Measurements from ENCODE around the gene TGFBR2. TPM values are rescaled to one million over a fixed set of nuclear protein-coding genes. Genes with fewer than 3 reads are reported as not detected.

Gene TGFBR2
- polyA plus RNA-seq, 3 donors, result 46.6 to 60.3 (median 57.0) TPM

- intact Hi-C loops (cut with micrococcal nuclease), result no loop called here
- Mint-ChIP-seq H3K9me3 (peaks cover 0 to 4% (median 0%) of the 10 kb centered on the region in 7 donors), H3K4me1 (peaks cover 20% of the 10 kb centered on the region), H3K27me3 (ENCODE audit: low read depth in 3 of 3) (no peaks in the 10 kb centered on the region), H3K4me3 (no peak overlapping the region), H3K36me3 (no peaks in the 10 kb centered on the region), H3K27ac (peak overlapping the region in 1 of 7 donors; percentile 35)
- Histone ChIP-seq H4K20me1 (ENCODE audit: insufficient read depth, low read length) (no peaks in the 10 kb centered on the region), H3K9me3 (replicated peaks in 1 of 2; ENCODE audit: control insufficient read depth in 1 of 2, insufficient read depth in 1 of 2, low read length in 2 of 2) (no peaks in the 10 kb centered on the region), H3K4me1 (ENCODE audit: control insufficient read depth in 1 of 2, insufficient read depth in 2 of 2, low read length in 2 of 2) (peaks cover 7 to 19% of the 10 kb centered on the region in 2 donors), H3K27me3 (ENCODE audit: control insufficient read depth in 2 of 2, insufficient read depth in 2 of 2, low read length in 2 of 2) (no peaks in the 10 kb centered on the region), H3K9ac (ENCODE audit: insufficient read depth, low read length, poor library complexity, severe bottlenecking) (no peak overlapping the region), H3K36me3 (replicated peaks in 1 of 2; ENCODE audit: control insufficient read depth in 1 of 2, insufficient read depth in 2 of 2, low read length in 2 of 2) (no peaks in the 10 kb centered on the region), H3K4me3 (replicated peaks in 1 of 3; ENCODE audit: low read depth in 2 of 3, low read length in 3 of 3) (no peak overlapping the region), H3K4me2 (replicated peaks; ENCODE audit: extremely low read depth, low read length, poor library complexity, severe bottlenecking) (peak overlapping the region; percentile 14), H3K79me2 (ENCODE audit: insufficient read depth, low read length) (no peaks in the 10 kb centered on the region), H3K27ac (ENCODE audit: low read depth in 1 of 2, low read length in 2 of 2) (no peak overlapping the region), H2AFZ (ENCODE audit: insufficient read depth, low read depth, low read length, poor library complexity, severe bottlenecking) (no peak overlapping the region)
- TF ChIP-seq CTCF (IDR thresholded peaks at IDR 0.05), result no peak
- WGBS (ENCODE audit: insufficient coverage), result no CpG with 5 or more reads among the region's 1 CpG
- DNase-seq, result peak in 2 of 3 donors; percentile 34 to 52
Observed at GRCh38 chr3:30597131-30597768, 9.2 kb upstream of the TGFBR2 start.

GRCh38 chr3:30597769-30598134 is 8.6 kb upstream of the TGFBR2 start:
- Histone ChIP-seq H3K27ac (ENCODE audit: low read depth in 1 of 2, low read length in 2 of 2) (no peak overlapping the region), H3K9ac (ENCODE audit: insufficient read depth, low read length, poor library complexity, severe bottlenecking) (no peak overlapping the region), H3K4me3 (replicated peaks in 1 of 3; ENCODE audit: low read depth in 2 of 3, low read length in 3 of 3) (no peak overlapping the region), H3K4me2 (replicated peaks; ENCODE audit: extremely low read depth, low read length, poor library complexity, severe bottlenecking) (no peak overlapping the region), H2AFZ (ENCODE audit: insufficient read depth, low read depth, low read length, poor library complexity, severe bottlenecking) (no peak overlapping the region), H3K36me3 (replicated peaks in 1 of 2; ENCODE audit: control insufficient read depth in 1 of 2, insufficient read depth in 2 of 2, low read length in 2 of 2) (no peaks in the 10 kb centered on the region), H3K9me3 (replicated peaks in 1 of 2; ENCODE audit: control insufficient read depth in 1 of 2, insufficient read depth in 1 of 2, low read length in 2 of 2) (no peaks in the 10 kb centered on the region), H3K27me3 (ENCODE audit: control insufficient read depth in 2 of 2, insufficient read depth in 2 of 2, low read length in 2 of 2) (no peaks in the 10 kb centered on the region), H4K20me1 (ENCODE audit: insufficient read depth, low read length) (no peaks in the 10 kb centered on the region), H3K4me1 (ENCODE audit: control insufficient read depth in 1 of 2, insufficient read depth in 2 of 2, low read length in 2 of 2) (peaks cover 10 to 23% of the 10 kb centered on the region in 2 donors), H3K79me2 (ENCODE audit: insufficient read depth, low read length) (no peaks in the 10 kb centered on the region)
- H3K4me1 Mint-ChIP-seq, result peaks cover 24% of the 10 kb centered on the region
- no peak overlapping the region for H3K4me3 Mint-ChIP-seq
- TF ChIP-seq CTCF (IDR thresholded peaks at IDR 0.05), result no peak
- H3K9me3 Mint-ChIP-seq, result peaks cover 0 to 4% (median 0%) of the 10 kb centered on the region in 7 donors
- no peak overlapping the region for H3K27ac Mint-ChIP-seq
- intact Hi-C loops (cut with micrococcal nuclease), result no loop called here
- H3K27me3 Mint-ChIP-seq (ENCODE audit: low read depth in 3 of 3), result no peaks in the 10 kb centered on the region
- DNase-seq, result no peak
- H3K36me3 Mint-ChIP-seq, result no peaks in the 10 kb centered on the region

All from CD14-positive monocyte (primary cell).